ENCODE results near the gene GPR50. TPM values are rescaled to one million over a fixed set of nuclear protein-coding genes. Genes with fewer than 3 reads are reported as not detected.

The GPR50 gene
- total RNA-seq, 1 donor from 2014 or later: not detected

DNA sequence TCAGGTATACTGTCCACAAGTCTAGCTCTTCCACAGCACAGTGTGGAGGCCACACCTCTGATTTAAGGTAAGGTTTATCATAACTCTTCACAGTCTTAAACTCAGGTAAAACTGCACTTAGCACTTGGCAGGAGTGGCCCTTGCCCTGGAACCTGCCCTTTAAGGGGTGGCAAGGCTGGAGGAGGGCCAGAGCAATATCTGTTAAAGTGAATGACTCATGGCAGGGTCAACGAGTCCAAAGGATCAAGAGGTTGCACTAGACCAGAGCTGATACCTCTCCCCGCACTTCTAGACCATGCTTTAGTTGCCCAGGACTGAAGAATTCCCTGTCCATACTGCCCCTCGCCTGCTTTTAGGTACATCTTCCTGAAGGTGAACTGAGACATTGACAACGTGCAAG is 14.7 kb upstream of the GPR50 start:
- no peaks in the 10 kb centered on the region for H3K36me3 ChIP-seq (ENCODE audit: control insufficient read depth, insufficient read depth, low read length)
- no peaks in the 10 kb centered on the region for H3K27me3 ChIP-seq (ENCODE audit: control insufficient read depth, insufficient read depth, low read length)
- TF ChIP-seq, protein P1, sequence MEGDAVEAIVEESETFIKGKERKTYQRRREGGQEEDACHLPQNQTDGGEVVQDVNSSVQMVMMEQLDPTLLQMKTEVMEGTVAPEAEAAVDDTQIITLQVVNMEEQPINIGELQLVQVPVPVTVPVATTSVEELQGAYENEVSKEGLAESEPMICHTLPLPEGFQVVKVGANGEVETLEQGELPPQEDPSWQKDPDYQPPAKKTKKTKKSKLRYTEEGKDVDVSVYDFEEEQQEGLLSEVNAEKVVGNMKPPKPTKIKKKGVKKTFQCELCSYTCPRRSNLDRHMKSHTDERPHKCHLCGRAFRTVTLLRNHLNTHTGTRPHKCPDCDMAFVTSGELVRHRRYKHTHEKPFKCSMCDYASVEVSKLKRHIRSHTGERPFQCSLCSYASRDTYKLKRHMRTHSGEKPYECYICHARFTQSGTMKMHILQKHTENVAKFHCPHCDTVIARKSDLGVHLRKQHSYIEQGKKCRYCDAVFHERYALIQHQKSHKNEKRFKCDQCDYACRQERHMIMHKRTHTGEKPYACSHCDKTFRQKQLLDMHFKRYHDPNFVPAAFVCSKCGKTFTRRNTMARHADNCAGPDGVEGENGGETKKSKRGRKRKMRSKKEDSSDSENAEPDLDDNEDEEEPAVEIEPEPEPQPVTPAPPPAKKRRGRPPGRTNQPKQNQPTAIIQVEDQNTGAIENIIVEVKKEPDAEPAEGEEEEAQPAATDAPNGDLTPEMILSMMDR (IDR thresholded peaks at IDR 0.05; ENCODE audit: insufficient read depth, low read length, poor library complexity, severe bottlenecking): no peak
- no peak for DNase-seq (ENCODE audit: low read depth)
- no peak overlapping the region for H3K4me3 ChIP-seq (ENCODE audit: low read depth, low read length)

DNA sequence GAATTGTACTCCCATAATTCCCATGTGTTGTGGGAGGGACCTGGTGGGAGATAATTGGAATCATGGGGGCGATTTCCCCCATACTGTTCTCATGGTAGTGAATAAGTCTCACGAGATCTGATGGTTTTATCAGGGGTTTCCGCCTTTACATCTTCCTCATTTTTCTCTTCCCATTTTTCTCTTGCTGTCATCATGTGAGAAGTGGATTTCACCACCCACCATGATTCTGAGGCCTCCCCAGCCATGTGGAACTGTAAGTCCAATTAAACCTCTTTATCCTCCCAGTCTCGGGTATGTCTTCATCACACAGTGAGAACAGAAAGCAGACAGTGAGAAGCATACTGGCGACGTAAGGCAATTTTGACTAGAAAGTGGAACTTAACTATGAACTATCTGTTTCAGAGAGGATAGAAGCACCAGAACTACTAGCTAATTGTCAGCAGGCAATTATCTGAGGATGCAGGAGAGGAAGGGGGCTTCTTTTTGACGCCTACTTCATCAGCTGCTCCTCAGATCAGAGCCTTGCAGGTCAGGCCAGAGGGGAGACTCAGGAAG is 8.5 kb upstream of the GPR50 start:
- Histone ChIP-seq H3K27me3 (ENCODE audit: control insufficient read depth, insufficient read depth, low read length) (no peaks in the 10 kb centered on the region), H3K36me3 (ENCODE audit: control insufficient read depth, insufficient read depth, low read length) (no peaks in the 10 kb centered on the region), H3K4me3 (ENCODE audit: low read depth, low read length) (no peak overlapping the region)
- TF ChIP-seq, protein P1 (IDR thresholded peaks at IDR 0.05; ENCODE audit: insufficient read depth, low read length, poor library complexity, severe bottlenecking): no peak
- no peak for DNase-seq (ENCODE audit: low read depth)

DNA sequence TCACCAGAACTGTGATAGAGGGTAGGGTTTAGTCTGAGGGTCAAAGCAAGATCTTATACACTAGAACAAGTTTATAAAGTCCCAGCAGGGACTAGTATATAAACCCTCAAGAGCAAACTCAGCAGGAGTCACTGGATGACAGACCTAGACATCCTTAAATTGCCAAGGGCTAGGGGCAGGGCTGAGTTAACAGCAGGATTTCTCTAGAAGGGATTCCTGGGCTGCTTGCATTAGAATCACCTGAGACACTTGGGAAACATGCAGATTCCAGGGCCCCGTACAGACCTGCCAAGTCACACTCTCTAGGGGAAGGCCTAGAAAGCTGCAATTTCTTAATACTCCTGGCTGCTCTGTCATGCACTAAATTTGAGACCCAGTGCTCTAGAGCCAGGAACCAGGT is 6.6 kb upstream of the GPR50 start:
- TF ChIP-seq, protein P1 (IDR thresholded peaks at IDR 0.05; ENCODE audit: insufficient read depth, low read length, poor library complexity, severe bottlenecking): no peak
- no peaks in the 10 kb centered on the region for H3K36me3 ChIP-seq (ENCODE audit: control insufficient read depth, insufficient read depth, low read length)
- H3K27me3 ChIP-seq (ENCODE audit: control insufficient read depth, insufficient read depth, low read length): peaks cover 6% of the 10 kb centered on the region
- DNase-seq (ENCODE audit: low read depth): no peak
- H3K4me3 ChIP-seq (ENCODE audit: low read depth, low read length): no peak overlapping the region

DNA sequence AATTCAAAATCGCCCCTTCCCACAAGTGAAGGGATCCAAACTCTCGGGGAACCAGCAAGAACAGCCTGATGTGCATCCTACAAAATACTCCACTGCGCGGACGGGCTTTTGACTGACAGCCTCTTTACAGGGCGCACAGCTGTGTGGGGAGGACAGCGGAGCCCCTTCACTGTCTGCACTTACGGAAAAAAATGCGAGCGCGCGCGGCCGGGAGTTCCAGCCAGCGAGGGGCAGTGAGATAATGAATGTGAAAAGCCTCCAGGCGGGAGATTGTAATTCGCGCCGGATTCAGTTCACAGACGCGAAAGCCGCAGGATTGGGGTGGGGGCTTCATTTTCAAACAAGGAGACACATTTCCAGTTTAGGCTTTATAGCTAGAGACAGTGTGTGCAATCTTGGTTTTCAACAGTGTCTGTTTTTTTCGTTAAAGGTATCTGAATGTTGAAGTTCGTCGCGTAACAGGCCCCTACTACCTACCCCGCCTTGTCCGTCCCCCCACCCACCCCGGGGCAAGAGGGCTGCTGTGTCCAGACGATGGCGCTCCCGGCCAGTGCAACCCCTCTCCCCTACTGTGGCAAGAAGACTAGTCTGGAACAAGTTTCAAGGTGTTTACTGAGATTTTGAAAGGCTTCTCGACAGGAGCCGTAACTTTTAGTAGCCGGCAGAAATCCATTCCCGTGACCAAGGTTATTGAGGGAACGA is 1.7 kb upstream of the GPR50 start:
- Histone ChIP-seq H3K4me3 (ENCODE audit: low read depth, low read length) (no peak overlapping the region), H3K27me3 (ENCODE audit: control insufficient read depth, insufficient read depth, low read length) (peaks cover 41% of the 10 kb centered on the region), H3K36me3 (ENCODE audit: control insufficient read depth, insufficient read depth, low read length) (no peaks in the 10 kb centered on the region)
- DNase-seq (ENCODE audit: low read depth): no peak
- TF ChIP-seq, protein P1 (IDR thresholded peaks at IDR 0.05; ENCODE audit: insufficient read depth, low read length, poor library complexity, severe bottlenecking): no peak

DNA sequence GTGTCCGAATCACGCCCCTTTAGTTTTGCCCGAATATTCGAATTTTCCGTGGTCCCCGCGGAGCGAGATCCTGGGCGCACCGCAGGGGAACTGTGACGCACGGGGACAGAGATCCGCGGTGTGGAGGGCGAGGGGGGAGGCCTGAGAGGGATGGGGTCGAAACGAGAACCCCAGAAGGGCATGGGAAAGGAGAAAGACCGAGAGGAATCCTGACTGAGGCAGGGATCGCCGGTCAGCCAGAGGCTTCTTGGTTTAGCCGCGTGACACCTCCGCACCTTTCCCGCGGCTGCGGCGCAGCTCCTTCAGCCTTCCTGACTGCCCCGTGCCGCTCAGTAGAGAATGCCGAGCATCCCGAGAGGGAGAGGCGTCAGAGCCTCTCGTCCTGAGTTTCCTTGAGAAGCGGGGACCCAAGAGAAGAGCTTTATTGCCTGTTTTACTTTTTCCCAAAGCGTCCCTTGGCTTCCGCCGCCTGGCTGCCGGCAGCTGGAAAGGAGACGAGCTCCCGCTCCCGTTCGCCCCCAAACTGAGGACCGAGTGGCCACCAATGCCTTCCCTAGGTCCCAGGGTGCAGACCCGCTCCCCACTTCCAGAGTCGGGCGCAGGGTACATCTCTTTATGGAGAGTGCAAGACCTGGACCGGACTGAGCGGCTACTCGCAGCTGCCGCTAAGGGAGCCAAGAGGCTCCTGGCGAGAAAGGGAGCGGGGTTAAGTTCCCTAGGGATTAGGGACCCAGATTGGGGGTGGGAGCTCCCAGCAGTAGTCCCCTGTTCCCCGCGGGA is 911 bp upstream of the GPR50 start:
- Histone ChIP-seq H3K27me3 (ENCODE audit: control insufficient read depth, insufficient read depth, low read length) (peaks cover 45% of the 10 kb centered on the region), H3K4me3 (ENCODE audit: low read depth, low read length) (no peak overlapping the region), H3K36me3 (ENCODE audit: control insufficient read depth, insufficient read depth, low read length) (no peaks in the 10 kb centered on the region)
- no peak for DNase-seq (ENCODE audit: low read depth)
- TF ChIP-seq, protein P1 (IDR thresholded peaks at IDR 0.05; ENCODE audit: insufficient read depth, low read length, poor library complexity, severe bottlenecking): no peak

Measured in kidney epithelial cell (primary cell).